Upper lobe of right lung (tissue), 1 donor: ENCODE results near the gene CSMD2. TPM values are rescaled to one million over a fixed set of nuclear protein-coding genes. Genes with fewer than 3 reads are reported as not detected.

ENCODE experiments used
- ATAC-seq: fragments of 200-7000 bp; cut with Tn5 transposase; one replicate; pipeline ENCODE4 v1.9.1; 2020; ENCODE audit warnings: mild to moderate bottlenecking, moderate library complexity
- DNase-seq: peaks from one replicate; pipeline ENCODE4 v3.0.0-alpha.2; 2020
- H3K27ac ChIP-seq: fragments of 200-600 bp; one replicate; pipeline ENCODE4 v1.8.0; 2022
- H3K27me3 ChIP-seq: fragments of 200-600 bp; one replicate; pipeline ENCODE4 v1.8.0; 2022; ENCODE audit warnings: mild to moderate bottlenecking
- H3K36me3 ChIP-seq: fragments of 200-600 bp; one replicate; pipeline ENCODE4 v1.8.0; 2022
- H3K4me1 ChIP-seq: fragments of 200-600 bp; one replicate; pipeline ENCODE4 v1.8.0; 2022
- H3K4me3 ChIP-seq: fragments of 200-600 bp; one replicate; pipeline ENCODE4 v1.8.0; 2022; ENCODE audit warnings: mild to moderate bottlenecking
- H3K9me3 ChIP-seq: fragments of 200-600 bp; one replicate; pipeline ENCODE4 v1.8.0; 2022
- CTCF ChIP-seq: fragments of 200-600 bp; IDR thresholded peaks from one replicate; pipeline ENCODE4 v1.8.0; 2022; ENCODE audit warnings: antibody characterized with exemption
- intact Hi-C: fragments of 100-400 bp; cut with DNase I; formaldehyde crosslinking; loops from one replicate; pipeline ENCODE4 v1.11.0; 2022
- total RNA-seq: library from RNA; stranded (reverse); fragmentation: NEBNext Ultra II Directional; extraction: Animal tissue kit (Norgen Biotek cat#: 25700); gene quantifications from one replicate; pipeline ENCODE4 v1.2.1, GENCODE V29; 2021
- donor health status: DM: no; HTN: yes; CAD: no; lungs with severe emphysema.

The CSMD2 gene
- total RNA-seq, 1 donor from 2014 or later, result 0.67 TPM

- Histone ChIP-seq H3K36me3 (no peaks in the 10 kb centered on the region), H3K27me3 (no peaks in the 10 kb centered on the region), H3K9me3 (no peaks in the 10 kb centered on the region), H3K27ac (no peak overlapping the region), H3K4me1 (no peaks in the 10 kb centered on the region), H3K4me3 (no peak overlapping the region)
- ATAC-seq (no peak), DNase-seq (no peak)
- no peak for TF ChIP-seq CTCF
- intact Hi-C loops, result no loop called here
Observed at GRCh38 chr1:33781652-33782051, 383.4 kb downstream of the CSMD2 start.

GRCh38 chr1:33777337-33777736 lies 387.7 kb downstream of the CSMD2 start:
- intact Hi-C loops, result no loop called here
- no peaks in the 10 kb centered on the region for H3K4me1 ChIP-seq
- no peak overlapping the region for H3K27ac ChIP-seq
- H3K36me3 ChIP-seq, result no peaks in the 10 kb centered on the region
- ATAC-seq, result no peak
- no peak overlapping the region for H3K4me3 ChIP-seq
- DNase-seq, result no peak
- no peak for TF ChIP-seq CTCF
- H3K9me3 ChIP-seq, result no peaks in the 10 kb centered on the region
- no peaks in the 10 kb centered on the region for H3K27me3 ChIP-seq

GRCh38 chr1:33768821-33769220 lies 396.2 kb downstream of the CSMD2 start:
- ATAC-seq (no peak), DNase-seq (no peak)
- no peak for TF ChIP-seq CTCF
- H3K36me3 ChIP-seq, result no peaks in the 10 kb centered on the region
- no peaks in the 10 kb centered on the region for H3K4me1 ChIP-seq
- H3K9me3 ChIP-seq, result no peaks in the 10 kb centered on the region
- no peak overlapping the region for H3K27ac ChIP-seq
- no peaks in the 10 kb centered on the region for H3K27me3 ChIP-seq
- intact Hi-C loops, result no loop called here
- no peak overlapping the region for H3K4me3 ChIP-seq

GRCh38 chr1:33768106-33768505 lies 396.9 kb downstream of the CSMD2 start:
- ATAC-seq (no peak), DNase-seq (no peak)
- H3K36me3 ChIP-seq, result no peaks in the 10 kb centered on the region
- no peaks in the 10 kb centered on the region for H3K4me1 ChIP-seq
- intact Hi-C loops, result no loop called here
- H3K9me3 ChIP-seq, result no peaks in the 10 kb centered on the region
- no peak overlapping the region for H3K27ac ChIP-seq
- no peak overlapping the region for H3K4me3 ChIP-seq
- no peak for TF ChIP-seq CTCF
- no peaks in the 10 kb centered on the region for H3K27me3 ChIP-seq

- DNase-seq (no peak), ATAC-seq (no peak)
- H3K9me3 ChIP-seq, result no peaks in the 10 kb centered on the region
- peaks cover 4% of the 10 kb centered on the region for H3K4me1 ChIP-seq
- H3K27me3 ChIP-seq, result no peaks in the 10 kb centered on the region
- no peak overlapping the region for H3K27ac ChIP-seq
- H3K4me3 ChIP-seq, result no peak overlapping the region
- H3K36me3 ChIP-seq, result no peaks in the 10 kb centered on the region
- intact Hi-C loops, result no loop called here
- no peak for TF ChIP-seq CTCF
Observed at GRCh38 chr1:33764149-33764548, 400.9 kb downstream of the CSMD2 start.

GRCh38 chr1:33763406-33763805 lies 401.6 kb downstream of the CSMD2 start:
- no peaks in the 10 kb centered on the region for H3K36me3 ChIP-seq
- H3K27ac ChIP-seq, result no peak overlapping the region
- no peak for TF ChIP-seq CTCF
- H3K27me3 ChIP-seq, result no peaks in the 10 kb centered on the region
- H3K4me3 ChIP-seq, result no peak overlapping the region
- intact Hi-C loops, result no loop called here
- H3K9me3 ChIP-seq, result no peaks in the 10 kb centered on the region
- H3K4me1 ChIP-seq, result peaks cover 4% of the 10 kb centered on the region
- no peak for DNase-seq
- ATAC-seq, result no peak
